HG03064 (cell line): ENCODE results near the gene APBB1.
"Not testable (repeated sequence)": the region's sequence is repeated elsewhere in the genome, so short reads cannot be mapped to it uniquely, and the experiment has no call there.

Experiments
- ATAC-seq: cut with Tn5 transposase; IDR thresholded peaks from one replicate; pipeline ENCODE4 v1.9.1; 2021; ENCODE audit warnings: low read depth; ENCODE audit not compliant: unreplicated experiment

APBB1 gene

GRCh38 chr11:6393989-6394670, 24.8 kb downstream of the APBB1 start:
- ATAC-seq: no peak

- ATAC-seq: not testable (repeated sequence)
Measured at GRCh38 chr11:6392251-6392650, 26.6 kb downstream of the APBB1 start.

GRCh38 chr11:6391537-6392134, 27.3 kb downstream of the APBB1 start:
- ATAC-seq: no peak

GRCh38 chr11:6390718-6391469, 28.0 kb downstream of the APBB1 start:
- no peak for ATAC-seq

- peak; percentile 99 for ATAC-seq
Measured at GRCh38 chr11:6389905-6390717, 28.8 kb downstream of the APBB1 start, which contains the start of gene SMPD1. TSS of gene SMPD1 (plus strand) at chr11:6390474. CDS start at chr11:6390599, 125 bp downstream.

GRCh38 chr11:6388748-6389147, 30.1 kb downstream of the APBB1 start:
- no peak for ATAC-seq

- no peak for ATAC-seq
Measured at GRCh38 chr11:6387811-6388599, 30.9 kb downstream of the APBB1 start.

GRCh38 chr11:6385046-6385777, 33.7 kb downstream of the APBB1 start:
- no peak for ATAC-seq

- ATAC-seq: no peak
Measured at GRCh38 chr11:6378640-6378989, 40.3 kb downstream of the APBB1 start.

GRCh38 chr11:6377902-6378639, 40.8 kb downstream of the APBB1 start:
- no peak for ATAC-seq

GRCh38 chr11:6371825-6372224, 47.1 kb downstream of the APBB1 start:
- ATAC-seq: no peak

GRCh38 chr11:6365659-6366058, 53.2 kb downstream of the APBB1 start:
- no peak for ATAC-seq

- ATAC-seq: no peak
Measured at GRCh38 chr11:6362873-6363678, 55.8 kb downstream of the APBB1 start.

GRCh38 chr11:6362185-6362872, 56.6 kb downstream of the APBB1 start:
- no peak for ATAC-seq

- ATAC-seq: no peak
Measured at GRCh38 chr11:6360183-6360582, 58.7 kb downstream of the APBB1 start.

GRCh38 chr11:6357222-6357621, 61.7 kb downstream of the APBB1 start:
- no peak for ATAC-seq

- no peak for ATAC-seq
Measured at GRCh38 chr11:6356503-6357055, 62.3 kb downstream of the APBB1 start.
